KMS-11 (cell line): ENCODE measurements around the gene NCOA6.

Experiments used
- H2AFZ ChIP-seq: fragments of 200-600 bp; sonication (generic); 2 replicates; pipeline ENCODE4 v1.6.1; 2016; ENCODE audit warnings: antibody characterized with exemption, mixed run types, low read depth
- H3K27ac ChIP-seq: fragments of 200-600 bp; sonication (generic); 2 replicates; pipeline ENCODE4 v1.6.1; 2016; ENCODE audit warnings: mild to moderate bottlenecking, mixed run types
- H3K27me3 ChIP-seq: fragments of 200-600 bp; sonication (generic); 2 replicates; pipeline ENCODE4 v1.6.1; 2017; ENCODE audit warnings: mild to moderate bottlenecking, low read depth, mixed run types, moderate library complexity; ENCODE audit not compliant: insufficient read depth
- H3K36me3 ChIP-seq: fragments of 200-600 bp; sonication (generic); 2 replicates; pipeline ENCODE4 v1.6.1; 2017; ENCODE audit warnings: mild to moderate bottlenecking, mixed run types; ENCODE audit not compliant: insufficient read depth
- H3K4me1 ChIP-seq: fragments of 200-600 bp; sonication (generic); 2 replicates; pipeline ENCODE4 v1.6.1; 2016; ENCODE audit warnings: mild to moderate bottlenecking, low read depth, mixed run types; ENCODE audit not compliant: poor library complexity, severe bottlenecking
- H3K4me2 ChIP-seq: fragments of 200-600 bp; sonication (generic); 2 replicates; pipeline ENCODE4 v1.7.0; 2016; ENCODE audit warnings: mild to moderate bottlenecking, mixed run types
- H3K4me3 ChIP-seq: fragments of 200-600 bp; sonication (generic); IDR thresholded peaks from 2 replicates; pipeline ENCODE4 v1.6.1; 2017; ENCODE audit warnings: low read depth, low read length, mixed read lengths; ENCODE audit not compliant: insufficient read depth
- H3K79me2 ChIP-seq: fragments of 200-600 bp; sonication (generic); 2 replicates; pipeline ENCODE4 v1.6.1; 2016; ENCODE audit warnings: low read depth, mixed run types; ENCODE audit not compliant: insufficient read depth
- H3K9ac ChIP-seq: fragments of 200-600 bp; sonication (generic); 2 replicates; pipeline ENCODE4 v1.6.1; 2016; ENCODE audit warnings: mild to moderate bottlenecking, mixed run types
- H4K20me1 ChIP-seq: fragments of 200-600 bp; sonication (generic); 2 replicates; pipeline ENCODE4 v1.6.1; 2016; ENCODE audit warnings: mild to moderate bottlenecking, mixed run types; ENCODE audit not compliant: insufficient read depth
- TF ChIP-seq, protein P1 (sequence below): fragments of 200-600 bp; sonication (generic); conservative IDR thresholded peaks from 2 replicates; pipeline ENCODE4 v1.6.1; 2017; ENCODE audit warnings: low read depth, mild to moderate bottlenecking, antibody characterized with exemption, low read length, moderate library complexity, mixed read lengths

Gene NCOA6

DNA sequence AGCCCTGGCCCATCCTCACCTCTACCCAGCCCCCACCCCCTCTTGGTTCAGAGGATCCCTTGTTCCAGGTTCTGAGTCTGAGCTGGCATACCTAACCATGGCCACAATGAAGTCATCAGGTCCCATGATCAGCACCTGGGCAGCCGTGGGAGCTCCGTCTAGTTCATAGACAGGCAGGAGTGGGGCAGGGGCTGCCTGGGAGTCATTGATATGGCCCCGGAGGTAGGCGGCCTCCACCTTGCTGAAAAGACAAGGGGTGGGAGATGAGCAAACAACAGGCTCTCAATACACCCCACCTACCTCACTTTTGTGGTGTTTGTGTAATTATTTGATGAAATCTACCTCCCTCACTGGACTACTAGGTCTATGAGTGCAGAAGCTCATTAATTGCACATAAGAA lies 26.8 kb upstream of the NCOA6 start:
- Histone ChIP-seq H4K20me1 (no peaks in the 10 kb centered on the region), H3K4me3 (no peak overlapping the region), H3K79me2 (no peaks in the 10 kb centered on the region), H3K9ac (no peak overlapping the region), H3K27me3 (no peaks in the 10 kb centered on the region), H3K27ac (no peak overlapping the region), H3K4me2 (no peak overlapping the region), H3K4me1 (no peaks in the 10 kb centered on the region), H2AFZ (no peak overlapping the region), H3K36me3 (no peaks in the 10 kb centered on the region)
- TF ChIP-seq, protein P1, sequence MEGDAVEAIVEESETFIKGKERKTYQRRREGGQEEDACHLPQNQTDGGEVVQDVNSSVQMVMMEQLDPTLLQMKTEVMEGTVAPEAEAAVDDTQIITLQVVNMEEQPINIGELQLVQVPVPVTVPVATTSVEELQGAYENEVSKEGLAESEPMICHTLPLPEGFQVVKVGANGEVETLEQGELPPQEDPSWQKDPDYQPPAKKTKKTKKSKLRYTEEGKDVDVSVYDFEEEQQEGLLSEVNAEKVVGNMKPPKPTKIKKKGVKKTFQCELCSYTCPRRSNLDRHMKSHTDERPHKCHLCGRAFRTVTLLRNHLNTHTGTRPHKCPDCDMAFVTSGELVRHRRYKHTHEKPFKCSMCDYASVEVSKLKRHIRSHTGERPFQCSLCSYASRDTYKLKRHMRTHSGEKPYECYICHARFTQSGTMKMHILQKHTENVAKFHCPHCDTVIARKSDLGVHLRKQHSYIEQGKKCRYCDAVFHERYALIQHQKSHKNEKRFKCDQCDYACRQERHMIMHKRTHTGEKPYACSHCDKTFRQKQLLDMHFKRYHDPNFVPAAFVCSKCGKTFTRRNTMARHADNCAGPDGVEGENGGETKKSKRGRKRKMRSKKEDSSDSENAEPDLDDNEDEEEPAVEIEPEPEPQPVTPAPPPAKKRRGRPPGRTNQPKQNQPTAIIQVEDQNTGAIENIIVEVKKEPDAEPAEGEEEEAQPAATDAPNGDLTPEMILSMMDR, result no peak

DNA sequence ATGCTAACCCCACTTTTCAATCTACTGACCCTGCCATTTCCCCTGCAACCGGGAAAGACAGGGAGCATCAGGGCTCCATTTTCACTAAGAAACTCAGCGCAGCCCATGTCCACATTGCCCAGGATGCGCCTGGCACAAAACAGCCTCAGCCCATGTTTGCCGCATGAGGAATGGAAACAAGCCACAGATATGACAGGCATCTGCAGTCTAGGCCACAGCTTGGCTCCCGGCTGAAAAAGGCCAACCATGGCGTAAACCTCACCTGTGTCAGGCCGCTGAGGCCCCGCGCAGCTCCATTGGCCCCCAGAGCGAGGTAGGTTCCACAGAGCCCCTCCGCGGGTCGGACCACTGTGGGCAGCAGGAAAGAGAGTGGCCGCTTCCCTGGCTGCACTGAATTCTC lies 25.5 kb upstream of the NCOA6 start:
- Histone ChIP-seq H3K27ac (no peak overlapping the region), H3K36me3 (no peaks in the 10 kb centered on the region), H3K4me1 (no peaks in the 10 kb centered on the region), H3K4me3 (no peak overlapping the region), H3K4me2 (no peak overlapping the region), H4K20me1 (no peaks in the 10 kb centered on the region), H3K79me2 (no peaks in the 10 kb centered on the region), H2AFZ (no peak overlapping the region), H3K9ac (no peak overlapping the region), H3K27me3 (no peaks in the 10 kb centered on the region)
- TF ChIP-seq, protein P1, result no peak

DNA sequence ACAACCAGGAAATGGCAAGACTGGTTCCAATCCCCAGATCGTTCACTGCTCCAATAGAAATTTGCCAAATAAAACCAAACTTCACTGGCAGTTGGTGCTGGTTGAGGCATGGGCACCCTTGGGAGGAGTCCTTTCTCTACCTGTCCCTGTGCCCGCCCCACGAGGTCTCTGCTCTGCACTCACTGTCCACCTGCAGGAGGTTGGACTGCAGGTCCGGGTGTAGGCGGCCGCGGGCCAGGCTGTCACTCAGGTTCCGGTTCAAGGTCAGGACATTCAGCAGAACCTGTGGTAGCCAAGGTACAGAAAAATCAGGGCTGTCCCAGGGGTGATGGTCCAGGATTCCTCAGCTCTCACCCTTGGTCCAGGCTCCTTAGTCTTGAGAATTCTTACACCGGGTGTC lies 24.3 kb upstream of the NCOA6 start:
- H3K36me3 ChIP-seq, result no peaks in the 10 kb centered on the region

DNA sequence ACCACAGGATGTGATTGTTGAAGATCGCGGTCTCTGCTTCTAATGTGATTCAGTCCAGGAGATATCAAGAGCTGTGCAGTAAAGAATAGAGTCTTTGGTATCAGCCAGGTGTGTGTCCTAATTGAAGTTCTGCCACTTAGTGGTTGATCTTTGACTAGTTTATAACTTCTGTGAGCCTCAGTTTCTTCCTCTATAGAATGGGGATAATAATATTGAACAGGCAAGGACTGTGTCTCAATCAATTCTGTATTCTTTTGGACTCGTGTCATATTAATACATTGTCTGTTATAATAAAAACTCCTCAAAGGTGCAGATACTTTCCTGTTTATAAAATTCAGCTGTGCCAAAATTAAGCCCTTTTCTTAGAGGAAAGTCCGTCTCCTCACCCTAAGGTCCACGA lies 23.1 kb upstream of the NCOA6 start:
- H3K36me3 ChIP-seq, result no peaks in the 10 kb centered on the region
- H3K4me3 ChIP-seq, result no peak overlapping the region
- H3K4me1 ChIP-seq, result no peaks in the 10 kb centered on the region
- H3K27me3 ChIP-seq, result no peaks in the 10 kb centered on the region
- TF ChIP-seq, protein P1, result no peak
- no peaks in the 10 kb centered on the region for H4K20me1 ChIP-seq
- H3K27ac ChIP-seq, result no peak overlapping the region
- no peak overlapping the region for H2AFZ ChIP-seq
- H3K9ac ChIP-seq, result no peak overlapping the region
- H3K4me2 ChIP-seq, result no peak overlapping the region
- no peaks in the 10 kb centered on the region for H3K79me2 ChIP-seq

More for the DNA sequence above, 24.3 kb upstream of the NCOA6 start:
- TF ChIP-seq, protein P1, result no peak
- Histone ChIP-seq H3K4me3 (no peak overlapping the region), H2AFZ (no peak overlapping the region), H3K4me1 (no peaks in the 10 kb centered on the region), H4K20me1 (no peaks in the 10 kb centered on the region), H3K79me2 (no peaks in the 10 kb centered on the region), H3K9ac (no peak overlapping the region), H3K27ac (no peak overlapping the region), H3K4me2 (no peak overlapping the region), H3K27me3 (no peaks in the 10 kb centered on the region)
